Activated CD8-positive, alpha-beta T cell treated with anti-CD3 and anti-CD28 coated beads for 36 hours (primary cell): ENCODE data around the gene HRAS. TPM values are rescaled to one million over a fixed set of nuclear protein-coding genes. Genes with fewer than 3 reads are reported as not detected.
"Not testable (repeated sequence)": the region's sequence is repeated elsewhere in the genome, so short reads cannot be mapped to it uniquely, and the experiment has no call there.

Experiments
- ATAC-seq: fragments of 200-7000 bp; cut with Tn5 transposase; one replicate; pipeline ENCODE4 v1.10.0; 2021; ENCODE audit warnings: mild to moderate bottlenecking, moderate library complexity
- CTCF ChIA-PET: fragments of 350-600 bp; sonication (Branson Sonifier 250); formaldehyde crosslinking; loops from one replicate; lab custom pipeline; 2021; ENCODE audit warnings: antibody characterized with exemption; lab: Charles Lee
- POLR2A ChIA-PET: fragments of 350-600 bp; sonication (Branson Sonifier 250); formaldehyde crosslinking; loops from one replicate; lab custom pipeline; 2021; ENCODE audit warnings: antibody characterized with exemption; lab: Charles Lee
- DNase-seq: peaks from one replicate; pipeline ENCODE4 v3.0.0-alpha.2; 2020
- H3K27ac Mint-ChIP-seq: one replicate; pipeline ENCODE4 v1.8.0; 2021; ENCODE audit warnings: mild to moderate bottlenecking, mixed read lengths
- H3K27me3 Mint-ChIP-seq: one replicate; pipeline ENCODE4 v1.8.0; 2021; ENCODE audit warnings: mixed read lengths
- H3K36me3 Mint-ChIP-seq: one replicate; pipeline ENCODE4 v1.8.0; 2021; ENCODE audit warnings: low read depth, mixed read lengths
- H3K4me1 Mint-ChIP-seq: one replicate; pipeline ENCODE4 v1.8.0; 2021; ENCODE audit warnings: low read depth, mixed read lengths
- H3K4me3 Mint-ChIP-seq: one replicate; pipeline ENCODE4 v1.8.0; 2021; ENCODE audit warnings: mild to moderate bottlenecking, moderate library complexity, mixed read lengths
- H3K9me3 Mint-ChIP-seq: one replicate; pipeline ENCODE4 v1.8.0; 2021; ENCODE audit warnings: mixed read lengths
- CTCF ChIP-seq: fragments of 200-600 bp; IDR thresholded peaks from one replicate; pipeline ENCODE4 v1.8.0; 2022; ENCODE audit warnings: antibody characterized with exemption, mild to moderate bottlenecking
- intact Hi-C: fragments of 100-400 bp; cut with micrococcal nuclease; formaldehyde crosslinking; loops from one replicate; pipeline ENCODE4 v1.10.0; 2022
- total RNA-seq, 2 experiments: library from RNA; stranded (reverse); gene quantifications; one replicate each; pipeline ENCODE4 v1.2.3, GENCODE V29; 2021

Gene HRAS
- total RNA-seq, 2 experiments from 2014 or later = 30.4 to 34.6 TPM

GRCh38 chr11:526192-526591 is 9.2 kb downstream of the HRAS start:
- Mint-ChIP-seq H3K9me3 (no peaks in the 10 kb centered on the region), H3K27me3 (no peaks in the 10 kb centered on the region), H3K4me3 (no peak overlapping the region), H3K36me3 (no peaks in the 10 kb centered on the region), H3K4me1 (no peaks in the 10 kb centered on the region), H3K27ac (no peak overlapping the region)
- ATAC-seq (no peak), DNase-seq (no peak)
- intact Hi-C loops = no loop called here
- no peak for TF ChIP-seq CTCF
- POLR2A ChIA-PET = no interaction called here
- CTCF ChIA-PET = no interaction called here

DNA sequence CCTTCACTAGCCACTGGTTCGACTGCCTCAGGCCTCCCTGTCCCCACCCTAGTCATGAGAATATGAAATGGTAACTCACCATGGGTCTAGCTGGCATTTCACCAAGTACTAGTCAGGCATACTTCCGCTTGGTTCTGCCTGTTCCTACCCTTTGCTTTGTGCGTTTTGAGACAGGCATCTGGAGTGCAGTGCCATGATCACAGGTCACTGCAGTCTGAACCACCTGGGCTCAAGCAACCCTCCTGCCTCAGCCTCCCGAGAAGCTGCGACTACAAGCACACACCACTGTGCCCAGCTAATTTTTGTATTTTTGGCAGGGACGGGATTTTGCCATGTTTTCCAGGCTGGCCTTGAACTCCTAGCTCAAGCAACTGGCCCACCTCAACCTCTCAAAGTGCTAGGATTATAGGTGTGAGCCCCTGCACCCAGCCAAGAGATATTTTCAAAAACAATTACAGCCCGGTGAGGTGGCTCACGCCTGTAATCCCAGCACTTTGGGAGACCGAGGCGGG is 14.1 kb downstream of the HRAS start:
- Mint-ChIP-seq H3K4me1 (peaks cover 3% of the 10 kb centered on the region), H3K36me3 (peaks cover 2% of the 10 kb centered on the region), H3K27me3 (no peaks in the 10 kb centered on the region), H3K9me3 (peaks cover 7% of the 10 kb centered on the region), H3K27ac (no peak overlapping the region), H3K4me3 (no peak overlapping the region)
- no peak for TF ChIP-seq CTCF
- no peak for ATAC-seq
- ChIA-PET POLR2A (no interaction called here), CTCF (interaction anchor here (1.2 to 3.6 kb wide), 4 partner anchors 11 to 201 kb away, joined by 3 to 51 read pairs (median 4); partner anchors contain the start of gene RNH1)
- intact Hi-C loops = no loop called here
- no peak for DNase-seq

GRCh38 chr11:520428-521176 is 14.8 kb downstream of the HRAS start:
- no peak for TF ChIP-seq CTCF
- Mint-ChIP-seq H3K9me3 (peaks cover 7% of the 10 kb centered on the region), H3K4me1 (peaks cover 3% of the 10 kb centered on the region), H3K36me3 (peaks cover 4% of the 10 kb centered on the region), H3K27ac (no peak overlapping the region), H3K4me3 (no peak overlapping the region), H3K27me3 (no peaks in the 10 kb centered on the region)
- ChIA-PET CTCF (interaction anchor here (1.2 to 3.6 kb wide), 4 partner anchors 12 to 202 kb away, joined by 3 to 51 read pairs (median 4); partner anchors contain the start of gene RNH1), POLR2A (interaction anchor here (0.6 kb wide), 1 partner anchor 258 kb away, joined by 3 read pairs; no protein-coding TSS in a partner anchor)
- intact Hi-C loops = no loop called here
- peak; percentile 50 for DNase-seq
- ATAC-seq = no peak

DNA sequence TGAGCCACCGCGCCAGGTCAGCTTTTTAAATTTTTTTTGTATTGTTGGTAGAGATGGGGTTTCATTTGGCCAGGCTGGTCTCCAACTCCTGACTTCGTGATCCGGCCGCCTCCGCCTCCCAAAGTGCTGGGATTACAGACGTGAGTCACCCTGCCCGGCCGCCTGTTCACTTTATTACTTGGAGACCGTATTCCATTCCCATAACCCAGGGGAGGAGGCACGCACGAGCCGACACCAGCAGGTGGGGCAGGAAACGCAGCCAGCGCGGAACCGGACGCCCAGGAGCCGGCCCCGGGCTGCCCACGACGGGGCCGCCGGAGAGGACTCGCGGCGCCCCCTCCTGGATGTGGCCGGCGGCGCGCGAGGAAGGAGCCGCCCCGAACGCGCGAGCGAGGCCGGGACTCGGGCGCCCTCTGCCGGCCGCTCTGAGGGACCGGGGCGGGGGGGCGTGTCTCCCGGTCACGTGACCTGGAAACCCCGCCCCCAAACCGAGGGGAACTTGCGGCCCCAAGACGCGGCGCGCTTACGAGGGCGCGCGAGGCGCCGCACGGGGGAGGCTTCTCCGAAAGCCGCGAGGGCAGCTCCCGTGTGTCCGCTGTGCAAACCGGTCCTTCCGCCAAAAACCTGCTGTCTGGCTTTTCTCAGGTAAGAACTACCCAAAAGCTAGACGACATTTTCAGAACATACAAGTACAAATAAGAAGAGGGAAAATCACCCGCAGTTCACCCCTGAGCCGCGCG is 16.7 kb downstream of the HRAS start:
- peaks cover 12% of the 10 kb centered on the region for H3K36me3 Mint-ChIP-seq
- H3K27me3 Mint-ChIP-seq = no peaks in the 10 kb centered on the region
- peaks cover 7% of the 10 kb centered on the region for H3K9me3 Mint-ChIP-seq
- peaks cover 3% of the 10 kb centered on the region for H3K4me1 Mint-ChIP-seq
- CTCF ChIA-PET = interaction anchor here (0.5 to 3.6 kb wide), 33 partner anchors 9 to 302 kb away, joined by 3 to 51 read pairs (median 3); partner anchors contain the start of genes HRAS, LRRC56, PTDSS2 and RNH1
- intact Hi-C loops = no loop called here
- DNase-seq = peak; percentile 86
- ATAC-seq = peak; percentile 97
- peak overlapping the region; percentile 68 for H3K27ac Mint-ChIP-seq
- TF ChIP-seq CTCF = peak; percentile 100
- peak overlapping the region; percentile 74 for H3K4me3 Mint-ChIP-seq
- POLR2A ChIA-PET = interaction anchor here (0.6 to 2.0 kb wide), 8 partner anchors 12 to 311 kb away, joined by 3 to 8 read pairs (median 4); partner anchors contain the start of genes HRAS, LRRC56 and RNH1

DNA sequence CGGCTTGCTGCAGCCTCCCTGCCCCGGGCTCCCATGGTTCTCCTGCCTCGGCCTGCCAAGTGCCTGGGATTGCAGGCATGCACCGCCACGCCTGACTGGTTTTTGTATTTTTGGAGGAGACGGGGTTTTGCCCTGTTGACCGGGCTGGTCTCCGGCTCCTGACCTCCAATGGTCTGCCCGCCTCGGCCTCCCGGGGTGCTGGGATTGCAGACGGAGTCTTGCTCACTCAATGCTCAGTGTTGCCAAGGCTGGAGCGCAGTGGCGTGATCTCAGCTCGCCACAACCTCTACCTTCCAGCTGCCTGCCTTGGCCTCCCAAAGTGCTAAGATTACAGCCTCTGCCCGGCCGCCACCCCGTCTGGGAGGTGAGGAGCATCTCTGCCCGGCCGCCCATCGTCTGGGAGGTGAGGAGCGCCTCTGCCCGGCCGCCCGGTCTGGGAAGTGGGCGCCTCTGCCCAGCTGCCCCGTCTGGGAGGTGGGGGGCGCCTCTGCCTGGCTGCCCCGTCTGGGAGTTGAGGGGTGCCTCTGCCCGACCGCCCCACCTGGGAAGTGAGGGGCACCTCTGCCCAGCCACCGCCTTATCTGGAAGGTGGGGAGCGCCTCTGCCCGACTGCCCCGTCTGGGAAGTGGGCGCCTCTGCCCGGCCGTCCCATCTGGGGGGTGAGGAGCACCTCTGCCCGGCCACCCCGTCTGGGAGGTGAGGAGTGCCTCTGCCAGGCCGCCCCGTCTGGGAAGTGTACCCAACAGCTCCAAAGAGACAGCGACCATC is 18.3 kb downstream of the HRAS start:
- DNase-seq, intact Hi-C loops, H3K27me3 Mint-ChIP-seq, H3K27ac Mint-ChIP-seq, H3K9me3 Mint-ChIP-seq, H3K4me1 Mint-ChIP-seq, CTCF ChIA-PET, H3K4me3 Mint-ChIP-seq, ATAC-seq: not testable (repeated sequence)
- POLR2A ChIA-PET = interaction anchor here (2.0 kb wide), 1 partner anchor 10 kb away, joined by 8 read pairs; the partner anchor contains the start of gene RNH1
- H3K36me3 Mint-ChIP-seq = peaks cover 19% of the 10 kb centered on the region
